ENCODE data around the gene KLHL33. TPM values are rescaled to one million over a fixed set of nuclear protein-coding genes. Genes with fewer than 3 reads are reported as not detected.

Gene KLHL33
- total and polyA plus RNA-seq, 4 donors, result 0.03 to 0.51 (median 0.16) TPM

DNA sequence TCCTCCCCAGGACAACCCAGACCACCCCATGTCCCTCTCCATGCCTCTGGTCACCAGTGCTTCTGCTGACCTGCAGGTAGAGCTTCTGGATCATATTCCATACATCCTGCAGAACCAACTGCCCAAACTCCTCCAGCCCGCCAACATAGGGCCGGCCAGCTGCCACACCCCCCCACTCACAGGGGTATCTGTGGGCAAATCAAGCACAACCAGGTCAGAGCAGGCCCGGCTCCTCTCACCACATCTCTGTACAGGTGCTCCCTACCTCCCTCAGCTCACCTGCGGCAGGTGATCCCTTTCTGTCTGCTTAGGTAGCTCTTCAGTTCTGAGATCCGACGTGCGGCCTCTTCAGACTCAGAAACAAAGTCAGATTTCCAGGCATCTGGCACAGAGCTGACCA lies 51.6 kb downstream of the KLHL33 start:
- DNase-seq, result no peak
- WGBS, 2 donors, result 91 to 93% methylated on average over 7 of the region's 7 CpGs

DNA sequence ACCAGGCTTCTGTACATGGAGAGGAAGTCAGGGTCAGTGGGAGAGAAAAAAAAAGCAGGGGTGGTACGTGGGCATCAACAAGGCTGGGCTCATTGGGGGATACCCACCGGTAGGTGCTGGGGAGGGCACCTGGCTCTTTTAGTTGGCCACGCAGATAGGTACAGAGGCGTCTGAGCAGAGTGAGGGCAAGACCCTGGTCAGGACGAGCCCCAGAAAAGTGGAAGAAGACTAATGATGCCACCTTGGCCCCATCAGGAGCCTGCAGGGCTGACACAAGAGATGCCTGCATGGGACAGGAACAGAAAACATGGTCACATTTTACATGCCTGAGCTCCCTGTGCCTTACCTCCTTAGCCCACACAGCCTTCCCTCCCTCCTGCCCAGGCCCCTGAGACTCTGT lies 52.3 kb downstream of the KLHL33 start:
- DNase-seq (no peak), ATAC-seq (ENCODE audit: insufficient read depth, low FRiP score) (no peak)
- Histone ChIP-seq H3K27ac (ENCODE audit: low read depth in 1 of 2, low read length in 1 of 2) (no peak overlapping the region), H3K4me1 (ENCODE audit: control insufficient read depth in 5 of 5, insufficient read depth in 5 of 5, low read length in 5 of 5) (no peaks in the 10 kb centered on the region), H3K4me3 (no peak overlapping the region), H3K36me3 (ENCODE audit: control insufficient read depth in 4 of 4, insufficient read depth in 4 of 4, low read length in 4 of 4) (peaks cover 20 to 83% (median 32%) of the 10 kb centered on the region in 4 donors), H3K27me3 (ENCODE audit: control insufficient read depth in 3 of 3, insufficient read depth in 3 of 3, low read length in 2 of 3) (no peaks in the 10 kb centered on the region), H3K9ac (ENCODE audit: insufficient read depth in 1 of 2, low read length in 2 of 2) (no peak overlapping the region), H3K9me3 (ENCODE audit: control insufficient read depth in 4 of 4, insufficient read depth in 3 of 4, low read length in 3 of 4) (no peaks in the 10 kb centered on the region)
- TF ChIP-seq, protein P1, sequence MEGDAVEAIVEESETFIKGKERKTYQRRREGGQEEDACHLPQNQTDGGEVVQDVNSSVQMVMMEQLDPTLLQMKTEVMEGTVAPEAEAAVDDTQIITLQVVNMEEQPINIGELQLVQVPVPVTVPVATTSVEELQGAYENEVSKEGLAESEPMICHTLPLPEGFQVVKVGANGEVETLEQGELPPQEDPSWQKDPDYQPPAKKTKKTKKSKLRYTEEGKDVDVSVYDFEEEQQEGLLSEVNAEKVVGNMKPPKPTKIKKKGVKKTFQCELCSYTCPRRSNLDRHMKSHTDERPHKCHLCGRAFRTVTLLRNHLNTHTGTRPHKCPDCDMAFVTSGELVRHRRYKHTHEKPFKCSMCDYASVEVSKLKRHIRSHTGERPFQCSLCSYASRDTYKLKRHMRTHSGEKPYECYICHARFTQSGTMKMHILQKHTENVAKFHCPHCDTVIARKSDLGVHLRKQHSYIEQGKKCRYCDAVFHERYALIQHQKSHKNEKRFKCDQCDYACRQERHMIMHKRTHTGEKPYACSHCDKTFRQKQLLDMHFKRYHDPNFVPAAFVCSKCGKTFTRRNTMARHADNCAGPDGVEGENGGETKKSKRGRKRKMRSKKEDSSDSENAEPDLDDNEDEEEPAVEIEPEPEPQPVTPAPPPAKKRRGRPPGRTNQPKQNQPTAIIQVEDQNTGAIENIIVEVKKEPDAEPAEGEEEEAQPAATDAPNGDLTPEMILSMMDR (IDR thresholded peaks at IDR 0.05; ENCODE audit: control extremely low read depth, extremely low read depth), result no peak
- 93 to 96% methylated on average over 5 of the region's 5 CpGs for WGBS, 2 donors

More for the DNA sequence above, 51.6 kb downstream of the KLHL33 start:
- TF ChIP-seq, protein P1 (IDR thresholded peaks at IDR 0.05; ENCODE audit: control extremely low read depth, extremely low read depth), result no peak
- Histone ChIP-seq H3K9ac (ENCODE audit: insufficient read depth in 1 of 2, low read length in 2 of 2) (no peak overlapping the region), H3K9me3 (ENCODE audit: control insufficient read depth in 4 of 4, insufficient read depth in 3 of 4, low read length in 3 of 4) (no peaks in the 10 kb centered on the region), H3K27ac (ENCODE audit: low read depth in 1 of 2, low read length in 1 of 2) (no peak overlapping the region), H3K4me1 (ENCODE audit: control insufficient read depth in 5 of 5, insufficient read depth in 5 of 5, low read length in 5 of 5) (no peaks in the 10 kb centered on the region), H3K36me3 (ENCODE audit: control insufficient read depth in 4 of 4, insufficient read depth in 4 of 4, low read length in 4 of 4) (peaks cover 23 to 80% (median 30%) of the 10 kb centered on the region in 4 donors), H3K4me3 (no peak overlapping the region), H3K27me3 (ENCODE audit: control insufficient read depth in 3 of 3, insufficient read depth in 3 of 3, low read length in 2 of 3) (no peaks in the 10 kb centered on the region)
- ATAC-seq (ENCODE audit: insufficient read depth, low FRiP score), result no peak

DNA sequence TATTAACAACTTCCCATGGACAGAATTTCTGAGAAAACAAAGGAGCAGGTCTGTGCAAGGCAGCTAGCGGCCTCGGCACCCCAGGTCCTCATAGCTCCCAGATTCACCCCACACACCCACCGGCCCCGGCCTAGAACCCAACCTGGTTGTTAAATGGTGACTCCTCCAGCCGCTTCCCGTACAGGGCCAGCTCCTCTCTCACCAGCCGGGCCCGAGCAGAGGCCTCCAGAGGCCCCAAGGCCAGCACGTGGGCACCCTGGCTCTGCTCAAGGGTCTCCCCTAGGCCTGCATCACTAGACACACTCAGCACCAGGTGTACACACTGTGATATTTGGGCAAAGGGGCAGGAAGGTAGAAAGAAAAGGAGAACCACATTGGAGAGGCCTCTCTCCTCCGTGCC lies 52.9 kb downstream of the KLHL33 start:
- Histone ChIP-seq H3K36me3 (ENCODE audit: control insufficient read depth in 4 of 4, insufficient read depth in 4 of 4, low read length in 4 of 4) (peaks cover 20 to 87% (median 33%) of the 10 kb centered on the region in 4 donors), H3K27me3 (ENCODE audit: control insufficient read depth in 3 of 3, insufficient read depth in 3 of 3, low read length in 2 of 3) (no peaks in the 10 kb centered on the region), H3K9ac (ENCODE audit: insufficient read depth in 1 of 2, low read length in 2 of 2) (no peak overlapping the region), H3K4me3 (no peak overlapping the region), H3K4me1 (ENCODE audit: control insufficient read depth in 5 of 5, insufficient read depth in 5 of 5, low read length in 5 of 5) (no peaks in the 10 kb centered on the region), H3K27ac (ENCODE audit: low read depth in 1 of 2, low read length in 1 of 2) (no peak overlapping the region), H3K9me3 (ENCODE audit: control insufficient read depth in 4 of 4, insufficient read depth in 3 of 4, low read length in 3 of 4) (no peaks in the 10 kb centered on the region)
- TF ChIP-seq, protein P1 (IDR thresholded peaks at IDR 0.05; ENCODE audit: control extremely low read depth, extremely low read depth), result no peak
- DNase-seq (no peak), ATAC-seq (ENCODE audit: insufficient read depth, low FRiP score) (no peak)
- WGBS, 2 donors, result 95 to 96% methylated on average over 10 of the region's 10 CpGs

DNA sequence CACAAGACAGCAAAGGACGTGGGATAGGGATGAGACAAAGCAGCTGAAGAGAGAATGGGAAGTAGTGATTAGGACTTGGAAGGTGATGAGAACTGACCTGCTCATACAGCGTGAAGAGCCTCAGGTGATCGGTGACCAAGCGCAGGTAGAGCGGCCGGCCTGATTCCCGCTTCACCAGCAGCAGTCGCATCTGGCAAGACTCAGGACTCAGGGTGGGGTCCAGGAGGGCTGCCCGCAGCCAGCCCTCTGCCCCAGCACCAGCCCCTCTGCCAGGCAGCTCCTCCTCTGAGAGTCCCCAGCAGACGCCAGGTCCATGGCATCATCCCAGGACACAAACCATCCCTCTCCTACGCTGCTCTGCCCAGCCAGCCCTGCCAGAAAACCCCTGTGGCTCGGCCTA lies 53.4 kb downstream of the KLHL33 start:
- H3K9ac ChIP-seq (ENCODE audit: insufficient read depth in 1 of 2, low read length in 2 of 2), result no peak overlapping the region
- H3K4me1 ChIP-seq (ENCODE audit: control insufficient read depth in 5 of 5, insufficient read depth in 5 of 5, low read length in 5 of 5), result no peaks in the 10 kb centered on the region
- DNase-seq (no peak), ATAC-seq (ENCODE audit: insufficient read depth, low FRiP score) (no peak)
- peaks cover 19 to 87% (median 31%) of the 10 kb centered on the region in 4 donors for H3K36me3 ChIP-seq (ENCODE audit: control insufficient read depth in 4 of 4, insufficient read depth in 4 of 4, low read length in 4 of 4)
- no peaks in the 10 kb centered on the region for H3K27me3 ChIP-seq (ENCODE audit: control insufficient read depth in 3 of 3, insufficient read depth in 3 of 3, low read length in 2 of 3)
- TF ChIP-seq, protein P1 (IDR thresholded peaks at IDR 0.05; ENCODE audit: control extremely low read depth, extremely low read depth), result no peak
- H3K9me3 ChIP-seq (ENCODE audit: control insufficient read depth in 4 of 4, insufficient read depth in 3 of 4, low read length in 3 of 4), result no peaks in the 10 kb centered on the region
- no peak overlapping the region for H3K4me3 ChIP-seq
- WGBS, 2 donors, result 94 to 96% methylated on average over 8 to 12 of the region's 12 CpGs
- H3K27ac ChIP-seq (ENCODE audit: low read depth in 1 of 2, low read length in 1 of 2), result no peak overlapping the region

All from lung (tissue), 12 donors.